CD8-positive, alpha-beta memory T cell (primary cell): ENCODE measurements around the gene LPCAT1. TPM values are rescaled to one million over a fixed set of nuclear protein-coding genes. Genes with fewer than 3 reads are reported as not detected.

ENCODE experiments used
- CTCF ChIA-PET: fragments of 350-600 bp; sonication (Branson Sonifier 250); formaldehyde crosslinking; loops from one replicate; lab custom pipeline; 2021; ENCODE audit warnings: antibody characterized with exemption; lab: Charles Lee
- POLR2A ChIA-PET: fragments of 350-600 bp; sonication (Branson Sonifier 250); formaldehyde crosslinking; loops from one replicate; lab custom pipeline; 2021; ENCODE audit warnings: antibody characterized with exemption; lab: Charles Lee
- DNase-seq, 5 donors: peaks; one replicate each; pipeline versions ENCODE4 v3.0.0 to v3.0.0-alpha.2; 2020 to 2022; ENCODE audit warnings: mixed read lengths in 1 of 5
- H3K27ac ChIP-seq: one replicate; pipeline ENCODE4 v1.7.0; 2013; ENCODE audit warnings: low read depth, mild to moderate bottlenecking, low read length, moderate library complexity
- H3K27me3 ChIP-seq: 2 replicates; pipeline ENCODE4 v1.7.0; 2013; ENCODE audit warnings: low read length, mild to moderate bottlenecking; ENCODE audit not compliant: insufficient read depth, poor library complexity, severe bottlenecking
- H3K36me3 ChIP-seq: 2 replicates; pipeline ENCODE4 v1.7.0; 2013; ENCODE audit warnings: mild to moderate bottlenecking, low read length, moderate library complexity; ENCODE audit not compliant: insufficient read depth
- H3K4me1 ChIP-seq: 2 replicates; pipeline ENCODE4 v1.7.0; 2013; ENCODE audit warnings: mild to moderate bottlenecking, low read length, moderate library complexity; ENCODE audit not compliant: insufficient read depth
- H3K4me3 ChIP-seq: 2 replicates; pipeline ENCODE4 v1.7.0; 2013; ENCODE audit warnings: mild to moderate bottlenecking, low read length
- H3K9me3 ChIP-seq: 2 replicates; pipeline ENCODE4 v1.7.0; 2013; ENCODE audit warnings: mild to moderate bottlenecking, low read length
- H3K27ac Mint-ChIP-seq, 8 donors: one replicate each; pipeline ENCODE4 v1.8.0; 2020 to 2021; ENCODE audit warnings: mixed read lengths in 8 of 8, mild to moderate bottlenecking in 6 of 8, inconsistent platforms in 3 of 8, moderate library complexity in 3 of 8
- H3K27me3 Mint-ChIP-seq, 2 donors: one replicate each; pipeline ENCODE4 v1.8.0; 2020 to 2021; ENCODE audit warnings: mixed read lengths in 2 of 2, mild to moderate bottlenecking in 1 of 2, moderate library complexity in 1 of 2
- H3K36me3 Mint-ChIP-seq, 3 donors: one replicate each; pipeline ENCODE4 v1.8.0; 2020 to 2021; ENCODE audit warnings: mixed read lengths in 3 of 3, inconsistent platforms in 1 of 3, mild to moderate bottlenecking in 1 of 3
- H3K4me1 Mint-ChIP-seq, 3 donors: one replicate each; pipeline ENCODE4 v1.8.0; 2020 to 2021; ENCODE audit warnings: mixed read lengths in 3 of 3, inconsistent platforms in 1 of 3, mild to moderate bottlenecking in 1 of 3
- H3K4me3 Mint-ChIP-seq, 7 donors: one replicate each; pipeline ENCODE4 v1.8.0; 2020 to 2021; ENCODE audit warnings: mixed read lengths in 7 of 7, mild to moderate bottlenecking in 6 of 7, moderate library complexity in 4 of 7, inconsistent platforms in 2 of 7
- H3K9me3 Mint-ChIP-seq, 5 donors: one replicate each; pipeline ENCODE4 v1.8.0; 2020 to 2022; ENCODE audit warnings: mixed read lengths in 5 of 5, mild to moderate bottlenecking in 3 of 5, moderate library complexity in 2 of 5, inconsistent platforms in 1 of 5
- polyA plus RNA-seq: library from polyadenylated mRNA; unstranded; fragments of 300-500 nt; fragmentation: Illumina TruSeq; gene quantifications from one replicate; pipeline ENCODE4 v1.2.3, GENCODE V29; 2021
- total RNA-seq, 2 experiments: library from RNA; stranded (reverse); gene quantifications; one replicate each; pipeline ENCODE4 v1.2.3, GENCODE V29; 2021

The LPCAT1 gene
- total and polyA plus RNA-seq, 3 experiments from 2014 or later, result 92.5 to 101 (median 95.9) TPM

- Histone ChIP-seq H3K4me1 (peaks cover 38% of the 10 kb centered on the region), H3K9me3 (no peaks in the 10 kb centered on the region), H3K36me3 (peaks cover 10% of the 10 kb centered on the region), H3K27me3 (no peaks in the 10 kb centered on the region), H3K4me3 (no peak overlapping the region), H3K27ac (no peak overlapping the region)
- peaks cover 0 to 73% (median 11%) of the 10 kb centered on the region in 3 donors for H3K36me3 Mint-ChIP-seq
- peak in 2 of 5 donors; percentile 0 to 48 for DNase-seq
- H3K4me1 Mint-ChIP-seq, result peaks cover 68 to 90% (median 75%) of the 10 kb centered on the region in 3 donors
- ChIA-PET CTCF (no interaction called here), POLR2A (no interaction called here)
- peak overlapping the region in 5 of 8 donors; percentile 21 to 95 (median 84) for H3K27ac Mint-ChIP-seq
- peak overlapping the region in 4 of 7 donors; percentile 36 to 85 (median 62) for H3K4me3 Mint-ChIP-seq
- H3K9me3 Mint-ChIP-seq, result no peaks in the 10 kb centered on the region
- peaks cover 0 to 2% of the 10 kb centered on the region in 2 donors for H3K27me3 Mint-ChIP-seq
These were observed 9.5 kb downstream of the LPCAT1 start for GRCh38 chr5:1514027-1514818.

GRCh38 chr5:1513326-1514026 lies 10.3 kb downstream of the LPCAT1 start:
- POLR2A ChIA-PET, result no interaction called here
- Mint-ChIP-seq H3K4me3 (peak overlapping the region in 6 of 7 donors; percentile 35 to 85 (median 48)), H3K27me3 (peaks cover 0 to 2% of the 10 kb centered on the region in 2 donors), H3K9me3 (no peaks in the 10 kb centered on the region), H3K4me1 (peaks cover 61 to 85% (median 68%) of the 10 kb centered on the region in 3 donors), H3K36me3 (peaks cover 0 to 69% (median 9%) of the 10 kb centered on the region in 3 donors), H3K27ac (peak overlapping the region in 7 of 8 donors; percentile 61 to 95 (median 76))
- Histone ChIP-seq H3K27ac (no peak overlapping the region), H3K4me3 (no peak overlapping the region), H3K4me1 (peaks cover 35% of the 10 kb centered on the region), H3K9me3 (no peaks in the 10 kb centered on the region), H3K36me3 (peaks cover 10% of the 10 kb centered on the region), H3K27me3 (no peaks in the 10 kb centered on the region)
- CTCF ChIA-PET, result no interaction called here
- peak in 2 of 5 donors; percentile 1 for DNase-seq

GRCh38 chr5:1512541-1513291 lies 11.0 kb downstream of the LPCAT1 start:
- Histone ChIP-seq H3K4me1 (peaks cover 31% of the 10 kb centered on the region), H3K27ac (no peak overlapping the region), H3K27me3 (no peaks in the 10 kb centered on the region), H3K9me3 (no peaks in the 10 kb centered on the region), H3K4me3 (no peak overlapping the region), H3K36me3 (peaks cover 10% of the 10 kb centered on the region)
- CTCF ChIA-PET, result no interaction called here
- peak in 2 of 5 donors; percentile 0 to 42 for DNase-seq
- Mint-ChIP-seq H3K4me3 (peak overlapping the region in 6 of 7 donors; percentile 15 to 66 (median 40)), H3K9me3 (no peaks in the 10 kb centered on the region), H3K4me1 (peaks cover 62 to 85% (median 69%) of the 10 kb centered on the region in 3 donors), H3K27me3 (no peaks in the 10 kb centered on the region), H3K36me3 (peaks cover 0 to 73% (median 9%) of the 10 kb centered on the region in 3 donors), H3K27ac (peak overlapping the region in 6 of 8 donors; percentile 63 to 95 (median 80))
- POLR2A ChIA-PET, result no interaction called here

GRCh38 chr5:1511651-1512540 lies 11.9 kb downstream of the LPCAT1 start:
- Mint-ChIP-seq H3K36me3 (peaks cover 0 to 77% (median 12%) of the 10 kb centered on the region in 3 donors), H3K4me1 (peaks cover 62 to 85% (median 71%) of the 10 kb centered on the region in 3 donors), H3K27me3 (no peaks in the 10 kb centered on the region), H3K9me3 (no peaks in the 10 kb centered on the region), H3K4me3 (peak overlapping the region in 2 of 7 donors; percentile 24 to 66), H3K27ac (peak overlapping the region in 5 of 8 donors; percentile 2 to 96 (median 66))
- H3K4me3 ChIP-seq, result no peak overlapping the region
- peaks cover 10% of the 10 kb centered on the region for H3K36me3 ChIP-seq
- DNase-seq, result peak in 2 of 5 donors; percentile 0 to 38
- no peaks in the 10 kb centered on the region for H3K27me3 ChIP-seq
- H3K4me1 ChIP-seq, result peaks cover 22% of the 10 kb centered on the region
- POLR2A ChIA-PET, result no interaction called here
- H3K27ac ChIP-seq, result no peak overlapping the region
- no peaks in the 10 kb centered on the region for H3K9me3 ChIP-seq
- CTCF ChIA-PET, result no interaction called here

GRCh38 chr5:1511048-1511447 lies 12.7 kb downstream of the LPCAT1 start:
- H3K27me3 ChIP-seq, result no peaks in the 10 kb centered on the region
- ChIA-PET POLR2A (no interaction called here), CTCF (no interaction called here)
- peak overlapping the region in 1 of 8 donors; percentile 96 for H3K27ac Mint-ChIP-seq
- no peaks in the 10 kb centered on the region for H3K27me3 Mint-ChIP-seq
- H3K27ac ChIP-seq, result no peak overlapping the region
- peaks cover 17% of the 10 kb centered on the region for H3K4me1 ChIP-seq
- peaks cover 60 to 85% (median 65%) of the 10 kb centered on the region in 3 donors for H3K4me1 Mint-ChIP-seq
- DNase-seq, result peak in 1 of 5 donors; percentile 0
- no peak overlapping the region for H3K4me3 ChIP-seq
- H3K9me3 Mint-ChIP-seq, result no peaks in the 10 kb centered on the region
- peaks cover 10% of the 10 kb centered on the region for H3K36me3 ChIP-seq
- H3K36me3 Mint-ChIP-seq, result peaks cover 0 to 76% (median 12%) of the 10 kb centered on the region in 3 donors
- H3K9me3 ChIP-seq, result no peaks in the 10 kb centered on the region
- no peak overlapping the region for H3K4me3 Mint-ChIP-seq

GRCh38 chr5:1510631-1511030 lies 13.1 kb downstream of the LPCAT1 start:
- ChIA-PET CTCF (no interaction called here), POLR2A (no interaction called here)

GRCh38 chr5:1510151-1510561 lies 13.6 kb downstream of the LPCAT1 start:
- POLR2A ChIA-PET, result no interaction called here
- H3K9me3 Mint-ChIP-seq, result no peaks in the 10 kb centered on the region
- DNase-seq, result peak in 1 of 5 donors; percentile 38
- H3K27me3 Mint-ChIP-seq, result no peaks in the 10 kb centered on the region
- Histone ChIP-seq H3K9me3 (no peaks in the 10 kb centered on the region), H3K27me3 (no peaks in the 10 kb centered on the region), H3K4me3 (no peak overlapping the region), H3K4me1 (peaks cover 15% of the 10 kb centered on the region), H3K27ac (no peak overlapping the region), H3K36me3 (peaks cover 10% of the 10 kb centered on the region)
- no peak overlapping the region for H3K4me3 Mint-ChIP-seq
- H3K27ac Mint-ChIP-seq, result peak overlapping the region in 5 of 8 donors; percentile 27 to 93 (median 71)
- H3K36me3 Mint-ChIP-seq, result peaks cover 0 to 72% (median 10%) of the 10 kb centered on the region in 3 donors
- peaks cover 56 to 85% (median 61%) of the 10 kb centered on the region in 3 donors for H3K4me1 Mint-ChIP-seq
- CTCF ChIA-PET, result no interaction called here

More at GRCh38 chr5:1510631-1511030, 13.1 kb downstream of the LPCAT1 start:
- no peaks in the 10 kb centered on the region for H3K9me3 ChIP-seq
- no peak overlapping the region for H3K27ac ChIP-seq
- peaks cover 10% of the 10 kb centered on the region for H3K36me3 ChIP-seq
- no peak overlapping the region for H3K4me3 Mint-ChIP-seq
- H3K4me1 ChIP-seq, result peaks cover 17% of the 10 kb centered on the region
- no peaks in the 10 kb centered on the region for H3K9me3 Mint-ChIP-seq
- peak overlapping the region in 3 of 8 donors; percentile 27 to 84 (median 46) for H3K27ac Mint-ChIP-seq
- H3K27me3 ChIP-seq, result no peaks in the 10 kb centered on the region
- H3K4me1 Mint-ChIP-seq, result peaks cover 59 to 85% (median 64%) of the 10 kb centered on the region in 3 donors
- H3K27me3 Mint-ChIP-seq, result no peaks in the 10 kb centered on the region
- peaks cover 0 to 72% (median 10%) of the 10 kb centered on the region in 3 donors for H3K36me3 Mint-ChIP-seq
- H3K4me3 ChIP-seq, result no peak overlapping the region
- DNase-seq, result peak in 3 of 5 donors; percentile 0 to 39 (median 0)
